HCT116 (cell line): ENCODE data around the gene UGT1A6.

Experiments
- CTCF ChIP-seq, 3 experiments: fragments of 200-600 bp in 1 of 3; sonication (generic) in 1 of 3; IDR thresholded peaks in 2 of 3; conservative IDR thresholded peaks in 1 of 3; 2 replicates each; pipeline ENCODE4 v1.5.1; 2012 to 2017; ENCODE audit warnings: low read depth in 2 of 3, low read length in 2 of 3, antibody characterized with exemption in 1 of 3, borderline replicate concordance in 1 of 3, control low read depth in 1 of 3, mild to moderate bottlenecking in 1 of 3, mixed read lengths in 1 of 3, mixed run types in 1 of 3, moderate library complexity in 1 of 3; ENCODE audit not compliant: insufficient read depth in 1 of 3
- SP1 ChIP-seq: IDR thresholded peaks from 2 replicates; pipeline ENCODE4 v1.6.1; 2012; ENCODE audit warnings: low read depth

GRCh38 chr2:233807966-233808935 is 115.6 kb downstream of the UGT1A6 start:
- TF ChIP-seq CTCF (IDR thresholded peaks at IDR 0.05 in 2 of 3, conservative IDR thresholded peaks at IDR 0.05 in 1 of 3; ENCODE audit: borderline replicate concordance in 1 of 3, insufficient read depth in 1 of 3, low read depth in 2 of 3, low read length in 2 of 3) (no peak), SP1 (no peak)
